GM21390 (cell line): Measurements from ENCODE around the gene NCBP1.
"Not testable (repeated sequence)": the region's sequence is repeated elsewhere in the genome, so short reads cannot be mapped to it uniquely, and the experiment has no call there.

Source experiments
- ATAC-seq: cut with Tn5 transposase; IDR thresholded peaks from one replicate; pipeline ENCODE4 v1.9.1; 2021; ENCODE audit not compliant: unreplicated experiment

The NCBP1 gene

GRCh38 chr9:97632985-97633858 is at the start of gene NCBP1, which contains the start of gene TSTD2:
NCBP1 (plus strand) TSS chr9:97633821; CDS start chr9:97633882, 61 bp downstream.
TSTD2 (minus strand) TSS chr9:97633368; CDS start chr9:97627562, 5,806 bp downstream.
- ATAC-seq = peak; percentile 81

GRCh38 chr9:97584778-97585177 is 48.8 kb upstream of the NCBP1 start:
- not testable (repeated sequence) for ATAC-seq

DNA sequence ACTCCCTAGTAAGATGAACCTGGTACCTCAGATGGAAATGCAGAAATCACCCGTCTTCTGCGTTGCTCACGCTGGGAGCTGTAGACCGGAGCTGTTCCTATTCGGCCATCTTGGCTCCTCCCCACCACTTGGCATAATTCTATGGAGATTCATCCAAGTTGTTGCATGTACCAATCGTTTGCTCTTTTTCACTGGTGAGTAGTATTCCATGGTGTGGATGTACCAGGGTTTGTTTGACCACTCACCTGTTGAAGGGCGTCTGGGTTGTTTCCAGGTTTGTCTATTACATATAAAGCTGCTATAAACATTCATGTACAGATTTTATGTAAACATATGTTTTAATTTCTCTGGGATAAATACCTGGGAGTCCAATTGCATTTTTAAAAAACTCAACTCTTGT is 46.7 kb upstream of the NCBP1 start:
- ATAC-seq = not testable (repeated sequence)

DNA sequence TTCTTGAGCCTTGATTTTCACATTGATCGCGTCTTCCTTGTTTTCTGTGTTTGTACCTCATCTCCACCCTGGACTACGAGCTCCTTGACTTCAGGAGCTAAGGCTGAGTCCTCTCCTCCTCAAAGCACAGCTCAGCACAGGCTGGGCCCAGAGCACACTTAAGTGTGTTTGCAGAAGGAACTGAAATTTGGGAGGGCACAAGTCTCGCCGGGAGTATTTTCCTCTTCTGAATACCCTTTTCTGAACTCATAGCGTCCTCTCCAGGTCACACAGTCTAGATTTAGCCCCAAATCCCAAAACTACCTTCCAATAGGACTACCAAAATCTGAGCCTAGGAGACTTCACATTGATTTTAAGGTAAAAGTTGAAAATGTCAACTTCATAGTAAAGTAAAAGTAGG is 42.1 kb upstream of the NCBP1 start:
- no peak for ATAC-seq

DNA sequence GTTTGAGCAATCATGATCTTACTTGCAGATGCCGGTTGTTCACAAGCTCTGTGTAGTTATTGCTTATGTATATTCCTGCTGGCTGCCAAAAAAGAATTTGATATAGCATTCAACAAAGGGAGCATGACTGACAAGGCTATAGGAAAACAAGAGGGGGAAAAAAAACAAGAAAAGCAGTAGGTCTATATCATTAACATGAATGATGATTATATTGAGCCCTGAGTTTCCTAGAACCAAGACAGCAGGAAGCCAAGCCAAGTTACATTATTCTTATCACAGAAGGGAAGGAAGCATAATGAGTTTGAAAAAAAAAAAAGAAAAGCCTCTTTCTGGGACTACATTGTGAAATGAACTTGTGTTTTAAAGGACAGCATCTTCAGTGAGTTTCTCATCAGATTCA is 41.5 kb upstream of the NCBP1 start:
- no peak for ATAC-seq

GRCh38 chr9:97593960-97594359 is 39.7 kb upstream of the NCBP1 start:
- ATAC-seq = no peak

- no peak for ATAC-seq
These were observed 39.2 kb upstream of the NCBP1 start for GRCh38 chr9:97594381-97594921.

- ATAC-seq = no peak
These were observed 36.7 kb upstream of the NCBP1 start for GRCh38 chr9:97596906-97597305.

GRCh38 chr9:97598461-97599288 is 34.9 kb upstream of the NCBP1 start:
- peak; percentile 93 for ATAC-seq

- ATAC-seq = no peak
These were observed 34.2 kb upstream of the NCBP1 start for GRCh38 chr9:97599314-97599846.

DNA sequence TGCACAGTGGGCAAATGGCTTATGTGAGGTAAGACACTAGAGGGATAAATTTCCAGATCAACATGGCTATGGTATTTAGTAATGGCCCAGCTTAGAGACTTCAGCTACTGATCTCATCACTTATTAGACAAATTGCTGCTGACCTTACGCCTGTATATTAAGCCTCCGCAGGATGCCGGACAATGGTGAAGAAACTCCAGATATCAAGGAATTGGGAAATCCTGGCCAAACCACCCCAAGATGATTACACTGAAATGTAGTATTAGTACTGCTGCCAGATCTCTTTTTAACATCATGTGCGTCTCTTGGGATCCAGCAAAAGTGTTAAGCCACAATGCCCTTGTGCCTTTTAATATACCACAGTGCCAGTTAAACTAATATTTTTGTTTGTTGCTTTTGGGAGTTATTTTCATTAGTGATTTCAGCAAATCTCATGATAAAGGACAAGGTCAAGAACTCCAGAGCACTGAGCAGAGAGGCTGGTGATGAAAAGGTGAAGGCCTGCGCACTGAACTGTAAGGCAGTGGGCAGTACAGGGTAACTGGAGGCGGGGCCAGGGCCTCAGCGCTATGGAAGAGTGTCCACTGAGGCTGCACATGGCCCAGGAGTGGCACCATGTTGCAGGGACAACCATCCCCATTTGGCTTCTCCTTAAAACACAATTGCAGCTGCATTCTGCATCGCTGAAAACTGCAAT is 32.9 kb upstream of the NCBP1 start:
- no peak for ATAC-seq

- ATAC-seq = no peak
These were observed 32.3 kb upstream of the NCBP1 start for GRCh38 chr9:97601228-97601898.

GRCh38 chr9:97602430-97602829 is 31.2 kb upstream of the NCBP1 start:
- no peak for ATAC-seq

GRCh38 chr9:97604901-97605645 is 28.5 kb upstream of the NCBP1 start:
- no peak for ATAC-seq

DNA sequence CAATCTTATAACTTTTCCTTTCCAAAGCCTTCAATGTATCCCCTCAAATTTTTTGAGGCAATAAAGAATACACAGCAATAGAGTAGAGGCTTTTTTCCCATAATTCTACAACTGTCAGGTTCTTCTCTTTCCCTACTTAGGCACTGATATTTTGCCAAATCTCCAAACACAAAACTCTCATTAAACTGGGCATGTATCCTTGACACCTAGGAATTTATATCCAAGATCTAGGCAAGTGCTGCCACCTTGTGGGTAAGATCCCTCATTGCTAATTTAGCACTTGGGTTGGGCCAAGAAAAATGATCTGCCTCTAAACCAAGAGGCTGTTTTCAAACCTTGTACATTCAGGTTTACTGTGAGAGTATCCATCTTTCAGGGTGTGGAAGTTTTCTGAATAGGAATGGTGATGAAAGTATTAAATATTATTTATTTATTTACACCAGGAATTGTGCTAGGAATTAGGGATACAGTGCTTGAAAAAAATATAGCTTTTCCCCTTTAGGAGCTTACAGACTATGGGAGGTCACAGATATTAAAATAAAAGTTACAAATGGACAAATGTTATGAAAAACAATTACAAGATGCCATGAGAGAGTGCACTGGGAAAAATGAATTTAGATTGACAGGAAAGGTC is 18.1 kb upstream of the NCBP1 start:
- no peak for ATAC-seq

GRCh38 chr9:97617939-97618416 is 15.6 kb upstream of the NCBP1 start:
- peak; percentile 69 for ATAC-seq

DNA sequence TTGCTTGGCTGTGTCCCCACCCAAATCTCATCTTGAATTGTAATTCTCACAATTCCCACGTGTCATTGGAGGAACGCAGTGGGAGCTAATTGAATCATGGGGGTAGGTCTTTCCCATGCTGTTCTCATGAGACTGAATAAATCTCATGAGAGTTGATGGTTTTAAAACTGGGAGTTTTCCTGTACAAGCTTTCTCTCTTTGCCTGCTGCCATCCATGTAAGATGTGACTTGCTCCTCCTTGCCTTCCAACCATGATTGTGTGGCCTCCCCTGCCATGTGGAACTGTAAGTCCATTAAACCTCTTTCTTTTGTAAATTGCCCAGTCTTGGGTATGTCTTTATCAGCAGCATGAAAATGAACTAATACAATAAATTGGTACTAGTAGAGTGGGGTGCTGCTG is 13.6 kb upstream of the NCBP1 start:
- ATAC-seq = not testable (repeated sequence)

DNA sequence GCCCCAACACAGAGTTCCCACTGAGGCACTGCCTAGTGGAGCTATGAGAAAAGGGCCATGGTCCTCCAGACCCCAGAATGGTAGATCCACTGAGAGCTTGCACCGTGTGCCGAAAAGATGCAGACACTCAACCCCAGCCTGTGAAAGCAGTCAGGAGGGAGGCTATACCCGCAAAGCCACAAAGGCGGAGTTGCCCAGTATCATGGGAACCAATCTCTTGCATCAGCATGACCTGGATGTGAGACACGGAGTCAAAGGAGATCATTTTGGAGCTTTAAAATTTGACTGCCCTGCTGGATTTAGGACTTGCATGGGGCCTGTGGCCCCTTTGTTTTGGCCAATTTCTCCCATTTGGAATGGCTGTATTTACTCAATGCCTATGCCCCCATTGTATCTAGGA is 11.1 kb upstream of the NCBP1 start:
- ATAC-seq = not testable (repeated sequence)

GRCh38 chr9:97623946-97624345 is 9.7 kb upstream of the NCBP1 start:
- no peak for ATAC-seq
